Activated CD4-positive, alpha-beta T cell treated with anti-CD3 and anti-CD28 coated beads, Interleukin-2, amount 50 U/mL, for 4 hours (primary cell): ENCODE measurements around the gene FGF11.

Experiments
- DNase-seq, 2 experiments: peaks; one replicate each; pipeline ENCODE4 v3.0.0-alpha.2; 2020

The FGF11 gene

DNA sequence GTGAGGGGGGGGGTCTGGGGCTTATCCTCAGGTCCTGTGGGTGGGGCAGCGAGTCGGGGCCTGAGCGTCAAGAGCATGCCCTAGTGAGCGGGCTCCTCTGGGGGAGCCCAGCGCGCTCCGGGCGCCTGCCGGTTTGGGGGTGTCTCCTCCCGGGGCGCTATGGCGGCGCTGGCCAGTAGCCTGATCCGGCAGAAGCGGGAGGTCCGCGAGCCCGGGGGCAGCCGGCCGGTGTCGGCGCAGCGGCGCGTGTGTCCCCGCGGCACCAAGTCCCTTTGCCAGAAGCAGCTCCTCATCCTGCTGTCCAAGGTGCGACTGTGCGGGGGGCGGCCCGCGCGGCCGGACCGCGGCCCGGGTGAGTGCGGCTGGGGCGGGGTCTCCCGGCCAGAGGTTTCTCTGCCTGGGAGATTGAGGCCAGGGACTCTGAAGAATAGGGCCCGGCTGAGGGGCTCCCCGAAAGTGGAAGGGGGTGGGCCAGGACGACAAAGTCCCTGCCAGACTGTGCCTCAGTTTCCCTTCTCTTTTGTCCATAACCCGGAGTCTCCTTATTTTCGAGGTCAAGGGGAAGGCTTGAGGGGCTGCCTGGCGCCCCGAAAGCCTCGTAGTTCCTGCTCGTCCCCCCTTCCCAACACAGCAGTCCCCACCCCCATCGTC lies at the start of gene FGF11:
FGF11 (plus strand) TSS at position 51 of the 651 bp plus-strand sequence; CDS start at position 160, 109 bp downstream.
- DNase-seq: no peak

DNA sequence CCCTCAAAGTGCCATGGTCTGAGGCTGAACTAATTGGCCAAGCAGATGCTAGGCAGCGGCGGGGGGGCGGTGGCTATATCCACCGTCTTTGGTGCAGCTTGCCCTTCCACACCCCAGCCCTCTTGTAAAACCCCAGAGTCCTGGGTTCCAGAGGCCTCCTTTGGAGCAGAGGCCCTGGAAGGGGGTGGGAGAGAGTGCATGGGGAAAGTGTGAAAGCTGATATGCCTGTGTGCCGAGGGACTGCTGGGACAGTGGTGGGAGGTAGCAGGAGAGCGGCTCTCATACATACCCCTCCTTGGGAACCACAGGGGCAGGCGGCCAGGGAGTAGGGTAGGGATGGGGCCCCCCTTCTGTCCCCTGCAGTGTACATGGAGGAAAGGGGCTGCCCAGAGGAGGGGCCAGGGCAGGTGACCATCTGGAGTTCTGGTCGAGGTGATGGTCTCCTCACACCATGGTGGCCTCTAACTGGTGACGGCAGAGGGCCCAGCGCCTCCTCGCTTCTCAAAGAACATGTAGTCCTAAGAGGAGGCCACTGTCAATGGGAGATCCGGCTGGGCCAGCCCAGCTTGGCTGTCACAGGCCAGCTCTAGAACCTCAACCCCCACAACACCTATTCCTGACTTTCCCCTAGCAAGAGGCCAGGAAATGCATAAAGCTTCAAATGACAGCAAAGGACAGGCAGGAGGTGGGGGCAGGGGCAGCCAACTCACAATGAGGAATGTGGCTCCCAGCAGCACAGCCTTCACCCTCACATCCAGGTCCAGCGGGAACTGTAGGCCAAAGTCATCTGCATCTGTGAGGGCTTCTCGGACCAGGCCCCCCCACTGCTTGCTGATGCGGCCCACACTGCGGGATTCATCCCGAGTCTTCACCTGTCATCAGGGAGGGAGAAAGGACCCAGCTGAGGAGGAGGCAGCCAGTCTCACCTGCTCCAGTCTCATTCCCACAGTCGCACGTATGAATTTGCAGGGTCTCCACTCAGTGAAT lies 49.1 kb upstream of the FGF11 start:
- no peak for DNase-seq

DNA sequence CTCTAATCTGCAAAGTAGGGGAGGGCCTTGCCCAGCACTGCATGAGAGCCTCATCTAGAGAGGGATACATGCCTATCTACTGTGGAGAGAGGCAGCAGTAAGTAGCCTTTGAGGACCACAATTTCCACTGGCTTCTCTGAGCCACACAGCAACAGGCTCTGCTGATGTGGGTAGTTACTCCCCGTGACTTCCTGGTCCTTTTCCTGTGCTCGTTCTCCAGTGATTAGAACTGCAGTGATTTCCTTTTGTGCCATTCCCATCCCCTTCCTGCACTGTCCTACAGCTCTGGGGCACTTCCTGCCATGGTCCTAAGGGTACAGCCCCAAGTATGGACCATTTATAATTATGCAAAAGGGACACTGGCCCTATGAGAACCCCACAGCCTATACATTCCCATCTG lies 48.0 kb upstream of the FGF11 start:
- DNase-seq: no peak

DNA sequence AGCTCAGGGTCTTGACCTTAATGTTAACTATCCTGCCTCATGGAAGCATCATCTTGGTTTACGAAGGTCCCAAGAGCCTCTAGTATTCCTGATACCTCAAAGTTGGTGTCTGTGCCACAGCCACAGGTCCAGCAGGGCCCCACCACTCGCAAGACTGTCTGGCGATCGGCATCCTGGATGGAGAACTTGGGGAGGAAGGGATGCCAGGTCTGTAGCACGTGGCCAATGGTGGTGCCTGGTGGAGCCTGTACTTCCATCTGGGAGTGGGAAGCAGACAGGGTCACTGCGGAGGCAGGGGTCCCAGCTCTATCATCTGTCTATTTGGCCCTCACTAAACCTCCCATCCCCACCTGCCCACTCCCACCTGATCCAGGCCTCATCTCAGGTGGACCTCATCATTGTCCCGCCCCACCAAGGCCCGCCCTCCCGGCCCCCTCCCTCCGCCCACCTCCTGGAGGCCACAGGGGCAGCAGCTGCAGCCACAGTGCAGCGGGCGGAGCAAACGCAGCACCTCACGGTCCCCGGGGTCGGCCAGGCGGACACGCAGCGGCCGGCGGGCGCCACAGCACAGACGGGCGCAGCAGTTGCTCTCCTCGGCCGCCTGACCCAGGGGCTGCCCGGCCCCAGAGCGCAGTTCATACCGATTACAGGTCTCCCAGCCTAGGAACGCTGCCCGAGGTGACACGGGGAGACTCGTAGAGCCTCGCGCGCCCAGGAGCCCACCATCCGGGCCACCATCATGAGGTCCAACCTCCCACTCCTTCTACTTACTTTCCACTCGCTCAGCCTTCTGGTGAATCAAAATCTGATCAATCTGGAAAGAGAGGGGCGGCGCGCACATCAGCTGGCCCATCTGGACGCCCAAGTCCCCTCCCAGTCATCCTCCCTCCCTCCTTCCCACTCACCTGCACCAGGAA lies 46.4 kb upstream of the FGF11 start:
- no peak for DNase-seq

DNA sequence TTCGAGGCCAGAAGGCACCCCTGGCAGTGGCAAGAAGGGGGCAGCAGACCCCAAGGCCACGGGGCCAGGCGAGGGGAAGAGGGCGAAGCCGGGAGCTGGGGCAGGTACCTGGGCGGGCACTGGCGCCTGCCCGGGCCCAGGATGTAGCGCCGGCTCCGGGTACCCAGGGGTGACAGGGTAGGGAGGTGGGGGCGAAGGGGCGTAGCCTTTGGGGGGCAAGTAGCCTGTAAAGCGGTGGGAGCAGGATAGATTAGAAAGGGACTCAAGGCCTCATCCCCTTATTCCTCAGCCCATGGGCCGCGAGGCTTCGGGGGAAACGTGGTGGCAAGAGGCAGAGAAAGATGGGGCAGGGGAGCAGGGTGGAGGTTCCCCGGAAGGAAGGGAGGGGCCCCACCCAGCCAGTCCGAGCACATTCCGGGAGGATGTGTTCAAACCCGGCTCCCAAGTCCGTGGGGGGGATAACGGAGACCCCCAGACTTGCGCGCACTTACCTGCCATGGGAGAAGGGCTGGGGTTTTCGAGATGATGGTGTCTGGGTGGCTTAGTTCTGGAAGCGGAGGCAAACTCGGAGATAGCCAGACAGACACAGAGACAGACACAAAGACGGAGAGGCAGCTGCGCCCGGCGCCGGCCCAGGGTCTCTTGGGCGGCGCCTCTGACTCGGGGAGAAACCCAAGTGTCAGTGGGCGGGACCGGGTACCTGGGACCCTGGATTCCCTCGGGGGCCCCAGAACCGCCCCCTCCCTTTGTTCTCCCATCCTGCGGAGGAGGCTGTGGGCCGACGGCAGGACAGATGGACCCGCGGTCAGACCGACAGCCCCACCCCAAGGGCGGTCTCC lies 45.5 kb upstream of the FGF11 start:
- peak; percentile 51 to 57 for DNase-seq

DNA sequence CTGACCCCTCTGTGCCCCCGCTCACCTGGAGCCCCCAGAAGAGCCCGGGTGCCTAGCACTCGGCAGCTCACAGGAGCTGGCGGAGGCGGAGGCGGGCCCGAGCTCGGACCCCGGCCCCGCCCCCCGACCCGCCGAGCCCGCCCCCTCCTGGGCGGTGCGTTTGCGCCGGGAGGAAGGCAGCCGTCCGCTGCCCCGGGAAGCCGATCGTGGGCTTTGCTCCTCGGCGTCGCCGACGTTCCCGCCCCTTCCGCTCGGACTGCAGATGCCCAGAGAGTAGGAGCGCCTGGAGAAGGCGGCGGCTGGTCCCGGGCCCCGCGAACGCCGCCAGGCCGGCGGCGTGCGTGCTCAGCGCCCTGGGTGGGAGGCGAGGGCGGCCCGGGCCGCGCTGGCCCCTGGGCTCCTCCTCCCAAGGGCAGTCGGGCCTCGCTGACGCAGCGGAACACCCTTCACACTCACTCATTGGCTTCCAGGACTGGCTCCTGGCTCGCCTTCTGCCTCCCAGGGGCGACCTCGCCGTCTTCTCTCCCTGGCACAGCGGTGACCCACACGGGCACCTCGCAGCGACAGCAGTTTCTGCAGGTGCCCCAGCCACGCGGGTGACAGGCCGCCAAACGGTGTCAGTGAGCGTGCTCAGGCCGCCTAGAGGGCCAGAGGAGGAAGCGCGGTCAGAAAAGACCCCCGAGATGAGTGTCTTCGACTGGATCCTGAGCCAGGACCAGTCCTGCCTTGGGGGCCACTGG lies 44.7 kb upstream of the FGF11 start, which contains the start of gene PLSCR3:
PLSCR3 (minus strand) TSS at position 74 of the 740 bp plus-strand sequence. CDS start 415 bp downstream, outside the sequence.
- peak; percentile 69 to 72 for DNase-seq

DNA sequence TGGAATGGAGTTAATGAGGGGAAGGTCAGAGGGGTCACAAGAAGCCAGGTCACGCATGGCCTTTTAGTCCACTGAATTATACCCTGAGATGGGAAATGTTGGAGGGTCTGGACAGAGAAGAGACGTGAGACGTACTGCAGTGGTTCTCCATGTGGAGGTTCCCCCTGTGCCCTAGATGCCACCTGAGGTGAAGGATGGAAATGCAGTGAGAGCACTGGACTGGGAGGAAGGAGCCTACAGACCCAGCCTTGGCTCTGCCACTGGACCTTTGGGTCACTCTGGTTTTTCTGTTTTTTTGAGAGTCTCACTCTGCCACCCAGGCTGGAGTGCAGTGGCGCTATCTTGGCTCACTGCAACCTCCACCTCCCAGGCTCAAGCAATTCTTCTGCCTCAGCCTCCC lies 43.2 kb upstream of the FGF11 start:
- no peak for DNase-seq

DNA sequence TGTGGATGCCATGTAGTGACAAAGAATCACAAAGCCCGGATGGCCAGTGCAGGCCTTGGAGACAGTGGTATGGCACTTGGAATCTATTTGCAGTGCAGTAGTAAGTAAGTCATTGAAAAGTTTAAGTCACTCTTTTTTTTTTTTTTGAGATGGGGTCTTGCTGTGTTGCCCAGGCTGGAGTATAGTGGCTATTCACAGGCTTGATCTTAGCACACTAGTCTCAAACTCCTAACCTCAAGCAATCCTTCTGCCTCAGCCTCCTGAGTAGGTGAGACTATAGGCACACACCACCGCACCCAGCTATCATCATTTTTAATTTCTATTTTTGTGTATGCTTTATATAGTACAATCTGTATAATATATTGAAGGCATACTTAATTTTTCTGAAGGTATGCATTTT lies 40.7 kb upstream of the FGF11 start:
- no peak for DNase-seq

DNA sequence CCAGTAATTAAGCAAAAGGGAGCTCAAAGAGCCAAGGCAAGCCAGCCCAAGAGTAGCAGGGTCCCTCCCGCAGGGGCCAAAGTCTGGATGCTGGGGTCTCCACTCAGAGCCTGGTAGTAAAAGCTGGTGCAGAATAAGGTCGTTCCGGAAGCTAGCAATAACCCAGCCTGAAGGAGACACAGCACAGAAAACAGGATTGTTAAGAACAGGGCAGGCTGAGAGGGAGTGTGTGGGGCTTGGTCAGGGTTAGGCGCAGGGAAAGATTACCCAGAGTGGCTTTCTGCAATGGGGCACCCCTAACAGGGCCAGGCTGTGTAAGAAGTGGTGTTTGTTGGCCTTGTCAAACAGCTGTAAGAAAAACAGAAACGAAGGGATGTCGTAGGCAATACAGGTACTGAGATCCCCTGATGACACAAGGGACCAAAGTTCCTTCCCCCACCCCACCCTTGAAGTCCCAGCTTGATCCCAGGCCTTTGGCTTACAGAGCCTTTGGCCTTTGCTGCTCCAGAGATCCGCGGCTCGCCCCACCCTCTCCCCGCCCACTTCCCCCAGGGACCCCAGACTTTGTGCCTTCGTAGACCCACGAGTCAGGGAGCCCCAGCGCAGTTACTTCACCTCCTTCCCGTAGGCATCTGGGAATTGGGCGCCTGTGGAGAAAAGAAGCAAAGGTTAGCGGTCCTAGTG lies 36.1 kb upstream of the FGF11 start:
- DNase-seq: no peak

DNA sequence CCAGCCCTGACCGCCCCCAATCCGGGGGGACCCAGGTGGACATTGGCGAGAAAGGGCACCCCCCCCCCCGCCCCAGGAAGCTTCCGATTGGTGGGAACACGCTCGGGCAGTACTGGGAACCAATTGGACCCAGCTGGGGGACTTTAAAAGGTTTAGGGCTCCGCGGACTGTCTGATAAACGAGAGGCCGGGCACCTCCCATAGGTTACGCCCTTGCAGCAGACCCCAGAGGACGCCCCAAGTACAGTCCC lies 35.7 kb upstream of the FGF11 start:
- DNase-seq: no peak

DNA sequence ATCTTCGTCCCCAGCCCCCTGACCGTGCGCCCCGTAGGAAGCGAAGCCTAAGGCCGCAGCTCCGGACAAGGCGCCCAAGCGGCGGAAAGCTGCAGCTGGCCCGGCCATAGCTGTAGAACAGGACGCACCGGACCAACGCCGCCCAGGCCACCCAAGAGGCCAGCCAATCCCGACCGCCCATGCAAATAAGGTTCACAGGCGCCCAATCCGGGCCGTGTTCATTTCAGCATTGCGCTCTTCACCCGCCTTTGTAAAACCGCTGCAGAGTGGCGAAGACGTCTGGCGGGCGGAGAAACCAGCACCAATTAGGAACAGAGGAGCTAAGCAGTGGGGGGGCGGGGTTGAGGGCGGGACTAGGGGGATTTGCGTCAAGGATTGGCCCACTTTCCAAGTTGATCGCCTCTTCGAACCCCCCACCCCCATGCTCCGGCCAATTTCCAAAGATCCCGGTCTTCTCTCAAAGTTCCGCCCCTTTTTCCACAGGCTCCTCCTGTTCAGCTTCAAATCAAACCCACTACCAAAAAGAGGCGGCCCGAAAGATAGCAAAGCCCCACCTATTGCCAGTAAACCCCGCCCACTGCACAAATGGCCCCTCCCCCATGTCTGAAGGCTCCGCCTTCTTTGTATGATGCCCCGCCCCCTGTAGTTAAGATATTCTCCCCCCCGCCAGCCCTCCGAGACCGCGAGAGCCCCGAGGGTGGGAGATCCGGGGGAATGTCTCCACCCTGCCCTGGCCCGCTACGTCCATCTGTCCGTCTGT lies 35.2 kb upstream of the FGF11 start, which contains the start of gene TMEM256:
TMEM256 (minus strand) TSS at position 121 of the 760 bp plus-strand sequence; CDS start at position 108, 13 bp downstream.
- DNase-seq: peak; percentile 96 to 97

DNA sequence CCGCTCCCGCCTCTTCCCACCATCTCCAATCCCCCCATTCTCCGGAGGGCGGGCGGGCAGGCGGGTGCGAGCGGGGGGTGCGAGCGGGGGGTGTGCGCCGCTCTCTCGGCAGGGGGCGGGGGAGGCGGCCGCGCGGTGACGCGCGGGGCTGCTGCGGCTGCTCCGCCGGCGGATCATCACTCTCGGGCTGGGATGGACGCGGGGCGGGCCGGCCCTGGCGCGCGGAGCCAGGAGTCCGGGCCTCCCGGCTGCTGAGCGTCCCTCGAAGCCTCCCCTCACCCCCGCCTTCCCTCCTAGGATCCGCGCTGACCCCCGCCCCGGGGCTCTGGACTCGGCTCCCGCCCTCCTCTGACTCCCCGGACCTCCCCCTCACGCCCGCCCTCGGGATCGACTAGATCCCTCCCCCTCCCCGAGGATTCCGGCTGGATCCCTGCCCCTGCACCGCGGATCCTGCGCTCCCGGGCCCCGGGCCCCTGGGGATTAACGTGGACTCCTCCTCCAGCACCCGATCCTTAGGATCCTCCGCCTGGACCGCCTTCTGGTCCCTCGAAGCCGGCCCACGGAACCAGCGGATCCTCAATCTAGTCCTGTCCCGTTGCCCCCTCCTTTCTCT lies 34.5 kb upstream of the FGF11 start:
- peak; percentile 56 to 63 for DNase-seq

DNA sequence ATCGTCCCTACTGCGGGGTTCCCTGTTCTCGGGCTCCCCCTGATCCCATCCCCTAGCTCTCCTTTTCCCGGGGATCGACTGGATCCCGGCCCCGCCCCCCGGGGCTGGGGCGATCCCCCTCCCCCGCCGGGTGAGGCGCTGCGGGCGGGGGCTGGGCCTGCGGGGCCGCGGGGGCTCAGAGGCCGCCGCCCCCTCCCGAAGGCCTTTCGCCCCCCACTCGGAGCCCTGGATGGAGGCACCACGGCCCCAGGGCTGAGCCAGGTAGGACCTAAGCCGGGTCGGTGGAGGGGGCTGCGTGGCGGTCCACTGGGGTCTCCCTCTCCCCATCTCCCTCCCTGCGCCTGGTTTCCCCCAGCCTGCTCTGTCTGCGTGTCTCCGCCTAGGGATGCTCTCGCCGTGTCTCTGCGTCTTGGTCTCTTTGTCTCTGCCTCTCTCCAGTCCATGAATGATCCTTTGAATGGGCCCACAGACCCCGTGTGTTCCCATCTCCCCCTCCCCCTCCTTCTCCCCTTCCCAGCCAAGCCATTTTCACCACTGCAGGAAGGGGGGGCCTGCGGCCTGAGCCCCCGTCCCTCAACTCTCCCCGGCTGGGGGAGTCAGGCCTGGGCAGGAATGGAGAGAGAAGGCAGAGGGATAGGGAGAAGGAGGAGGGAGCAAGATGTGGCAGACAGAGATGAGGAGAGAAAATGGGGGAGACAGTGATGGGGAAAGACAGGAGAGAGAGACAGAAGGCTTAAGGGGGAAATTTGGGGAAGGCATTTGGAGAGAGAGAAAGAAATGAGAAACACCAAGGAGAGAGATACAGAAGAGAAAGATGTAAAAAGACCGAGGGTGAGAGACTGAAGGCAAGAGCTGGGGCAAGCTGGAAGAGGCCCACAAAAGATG lies 33.7 kb upstream of the FGF11 start:
- no peak for DNase-seq

DNA sequence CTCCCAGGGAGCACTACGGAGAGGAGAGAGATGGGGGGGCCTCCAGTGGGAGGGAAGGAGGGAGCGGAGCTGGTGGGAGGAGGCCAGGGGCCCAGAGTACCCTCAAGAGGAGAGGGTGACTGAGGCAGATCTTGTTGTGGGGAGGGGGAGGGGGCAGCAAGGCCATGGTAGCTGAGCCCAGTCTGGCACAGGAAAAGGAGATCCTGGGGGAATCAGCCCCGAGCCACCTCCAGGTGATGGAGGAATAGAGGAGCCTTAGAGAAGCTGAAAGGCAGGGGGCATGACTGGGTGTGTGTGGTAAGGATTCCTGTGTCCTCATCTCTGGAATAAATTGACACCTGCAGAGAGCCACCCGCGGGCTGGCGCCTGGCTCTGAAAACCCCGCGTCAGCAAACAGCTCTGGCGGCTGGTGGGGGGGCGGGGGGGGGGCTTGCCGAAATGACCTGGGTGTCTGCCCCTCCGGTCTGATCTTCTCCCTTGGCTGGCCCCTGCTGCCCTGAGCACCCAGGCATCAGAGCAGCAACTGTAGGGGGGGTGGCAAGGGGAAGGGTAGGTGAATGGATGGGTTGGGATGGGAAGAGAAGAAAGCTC lies 33.0 kb upstream of the FGF11 start:
- no peak for DNase-seq

DNA sequence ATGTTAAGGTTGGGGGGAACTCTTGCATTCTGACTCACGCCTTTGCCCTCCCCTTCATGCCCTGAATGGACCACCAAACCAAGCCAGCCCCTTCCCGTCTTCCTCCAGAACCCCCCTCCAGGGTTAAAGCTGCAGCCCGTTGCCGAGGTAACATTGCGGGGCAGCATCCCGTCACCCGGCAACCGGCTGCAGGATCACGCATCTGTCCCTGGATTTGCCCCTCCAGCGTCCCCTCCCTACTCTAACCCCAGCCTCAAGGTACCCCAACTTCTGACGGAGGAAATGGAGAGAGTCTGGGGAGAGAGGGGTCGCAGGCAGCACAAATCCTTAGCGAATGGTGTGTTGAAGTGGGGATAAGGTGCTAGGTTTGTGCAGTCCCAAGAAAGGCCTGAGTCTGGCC lies 32.2 kb upstream of the FGF11 start:
- DNase-seq: no peak

DNA sequence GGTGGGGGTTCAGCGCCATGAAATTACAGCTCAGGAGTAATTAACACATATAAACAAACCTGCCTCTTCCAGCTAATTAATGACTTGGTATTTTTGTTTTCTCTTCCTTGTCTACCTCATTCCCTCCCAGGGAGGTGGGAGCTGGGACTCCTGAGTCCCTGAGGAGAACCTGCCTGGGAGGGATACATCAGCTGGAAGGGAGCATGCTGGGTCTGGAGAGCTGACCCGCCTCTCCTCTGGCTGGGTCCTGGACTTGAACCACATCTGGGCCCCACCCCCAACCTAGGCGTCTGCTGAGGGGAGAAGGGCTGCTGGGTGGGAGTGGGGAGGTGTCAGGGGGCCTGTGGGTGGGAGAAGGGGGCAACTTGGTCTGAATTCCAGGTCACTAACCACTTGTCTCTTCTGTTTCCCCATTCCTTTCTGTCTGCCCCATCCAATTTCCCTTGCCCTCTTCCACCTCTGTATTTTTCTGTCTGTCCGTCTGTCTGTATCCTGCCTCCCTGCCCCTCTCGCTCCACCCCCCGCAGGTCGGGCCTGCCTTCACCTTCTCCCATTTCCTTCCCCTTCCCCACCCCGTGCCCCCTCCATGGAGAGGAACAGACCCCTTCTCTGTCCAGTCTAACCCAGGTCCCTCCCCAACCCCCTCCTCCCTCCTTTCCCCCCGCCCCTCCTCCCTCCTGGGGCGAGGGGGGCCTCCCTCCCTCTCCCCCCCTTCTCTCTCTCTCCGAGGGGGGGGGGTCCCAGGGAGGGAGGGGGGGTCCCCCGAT lies 31.6 kb upstream of the FGF11 start, which contains the start of gene NLGN2:
NLGN2 (plus strand) TSS at position 361 of the 767 bp plus-strand sequence. CDS start 411 bp downstream, outside the sequence.
- no peak for DNase-seq

DNA sequence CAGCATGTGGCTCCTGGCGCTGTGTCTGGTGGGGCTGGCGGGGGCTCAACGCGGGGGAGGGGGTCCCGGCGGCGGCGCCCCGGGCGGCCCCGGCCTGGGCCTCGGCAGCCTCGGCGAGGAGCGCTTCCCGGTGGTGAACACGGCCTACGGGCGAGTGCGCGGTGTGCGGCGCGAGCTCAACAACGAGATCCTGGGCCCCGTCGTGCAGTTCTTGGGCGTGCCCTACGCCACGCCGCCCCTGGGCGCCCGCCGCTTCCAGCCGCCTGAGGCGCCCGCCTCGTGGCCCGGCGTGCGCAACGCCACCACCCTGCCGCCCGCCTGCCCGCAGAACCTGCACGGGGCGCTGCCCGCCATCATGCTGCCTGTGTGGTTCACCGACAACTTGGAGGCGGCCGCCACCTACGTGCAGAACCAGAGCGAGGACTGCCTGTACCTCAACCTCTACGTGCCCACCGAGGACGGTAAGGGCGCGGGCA lies 31.0 kb upstream of the FGF11 start:
- DNase-seq: no peak
